ENCODE results near the gene SLC22A16. TPM values are rescaled to one million over a fixed set of nuclear protein-coding genes. Genes with fewer than 3 reads are reported as not detected.

Gene SLC22A16
- total and polyA plus RNA-seq, 4 donors = 0.08 to 22.5 TPM; not detected in 2

DNA sequence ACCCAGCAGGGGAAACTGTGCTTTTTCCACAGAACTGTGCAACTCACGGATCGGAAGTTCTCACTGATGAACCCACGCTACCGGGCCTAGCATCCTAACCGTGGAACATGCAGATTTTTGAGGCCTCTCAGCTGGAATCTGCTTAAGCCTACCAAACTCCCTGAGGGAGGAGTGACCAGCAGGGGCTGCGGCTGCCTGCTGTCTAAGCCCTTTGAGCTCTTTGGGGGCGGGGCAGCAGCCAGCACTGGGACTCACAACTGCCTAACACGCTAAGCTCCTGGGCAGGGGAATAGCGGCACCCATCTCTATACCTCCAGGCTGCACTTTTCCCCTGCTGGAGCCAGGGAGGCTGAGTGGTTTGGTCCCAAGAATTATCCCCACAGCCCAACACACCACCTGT lies 97.9 kb downstream of the SLC22A16 start (continued):
- TF ChIP-seq FOXA2 (IDR thresholded peaks at IDR 0.05) (no peak), HNF4G (IDR thresholded peaks at IDR 0.05) (no peak)
- TF ChIP-seq, protein P1, sequence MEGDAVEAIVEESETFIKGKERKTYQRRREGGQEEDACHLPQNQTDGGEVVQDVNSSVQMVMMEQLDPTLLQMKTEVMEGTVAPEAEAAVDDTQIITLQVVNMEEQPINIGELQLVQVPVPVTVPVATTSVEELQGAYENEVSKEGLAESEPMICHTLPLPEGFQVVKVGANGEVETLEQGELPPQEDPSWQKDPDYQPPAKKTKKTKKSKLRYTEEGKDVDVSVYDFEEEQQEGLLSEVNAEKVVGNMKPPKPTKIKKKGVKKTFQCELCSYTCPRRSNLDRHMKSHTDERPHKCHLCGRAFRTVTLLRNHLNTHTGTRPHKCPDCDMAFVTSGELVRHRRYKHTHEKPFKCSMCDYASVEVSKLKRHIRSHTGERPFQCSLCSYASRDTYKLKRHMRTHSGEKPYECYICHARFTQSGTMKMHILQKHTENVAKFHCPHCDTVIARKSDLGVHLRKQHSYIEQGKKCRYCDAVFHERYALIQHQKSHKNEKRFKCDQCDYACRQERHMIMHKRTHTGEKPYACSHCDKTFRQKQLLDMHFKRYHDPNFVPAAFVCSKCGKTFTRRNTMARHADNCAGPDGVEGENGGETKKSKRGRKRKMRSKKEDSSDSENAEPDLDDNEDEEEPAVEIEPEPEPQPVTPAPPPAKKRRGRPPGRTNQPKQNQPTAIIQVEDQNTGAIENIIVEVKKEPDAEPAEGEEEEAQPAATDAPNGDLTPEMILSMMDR (IDR thresholded peaks at IDR 0.05; ENCODE audit: low read depth, low read length, missing input control) = no peak

Other genes starting within 250 kb of the SLC22A16 start
- gene METTL24, start 118.3 kb downstream of the SLC22A16 start, total RNA-seq = 1 to 10 TPM; 1.6 to 2.0 TPM
- gene METTL24, start 118.3 kb downstream of the SLC22A16 start, polyA plus RNA-seq = under 1 TPM; 0.14 to 0.23 TPM
- 10 to 100 TPM in 1 of 2 donors, 1 to 10 TPM in 1; 4.9 to 11.1 TPM for gene DDO, start 61.0 kb downstream of the SLC22A16 start, total RNA-seq
- 1 to 10 TPM; 6.4 to 7.7 TPM for gene DDO, start 61.0 kb downstream of the SLC22A16 start, polyA plus RNA-seq